ENCODE results near the gene AASDH. TPM values are rescaled to one million over a fixed set of nuclear protein-coding genes. Genes with fewer than 3 reads are reported as not detected.

The AASDH gene, protein sequence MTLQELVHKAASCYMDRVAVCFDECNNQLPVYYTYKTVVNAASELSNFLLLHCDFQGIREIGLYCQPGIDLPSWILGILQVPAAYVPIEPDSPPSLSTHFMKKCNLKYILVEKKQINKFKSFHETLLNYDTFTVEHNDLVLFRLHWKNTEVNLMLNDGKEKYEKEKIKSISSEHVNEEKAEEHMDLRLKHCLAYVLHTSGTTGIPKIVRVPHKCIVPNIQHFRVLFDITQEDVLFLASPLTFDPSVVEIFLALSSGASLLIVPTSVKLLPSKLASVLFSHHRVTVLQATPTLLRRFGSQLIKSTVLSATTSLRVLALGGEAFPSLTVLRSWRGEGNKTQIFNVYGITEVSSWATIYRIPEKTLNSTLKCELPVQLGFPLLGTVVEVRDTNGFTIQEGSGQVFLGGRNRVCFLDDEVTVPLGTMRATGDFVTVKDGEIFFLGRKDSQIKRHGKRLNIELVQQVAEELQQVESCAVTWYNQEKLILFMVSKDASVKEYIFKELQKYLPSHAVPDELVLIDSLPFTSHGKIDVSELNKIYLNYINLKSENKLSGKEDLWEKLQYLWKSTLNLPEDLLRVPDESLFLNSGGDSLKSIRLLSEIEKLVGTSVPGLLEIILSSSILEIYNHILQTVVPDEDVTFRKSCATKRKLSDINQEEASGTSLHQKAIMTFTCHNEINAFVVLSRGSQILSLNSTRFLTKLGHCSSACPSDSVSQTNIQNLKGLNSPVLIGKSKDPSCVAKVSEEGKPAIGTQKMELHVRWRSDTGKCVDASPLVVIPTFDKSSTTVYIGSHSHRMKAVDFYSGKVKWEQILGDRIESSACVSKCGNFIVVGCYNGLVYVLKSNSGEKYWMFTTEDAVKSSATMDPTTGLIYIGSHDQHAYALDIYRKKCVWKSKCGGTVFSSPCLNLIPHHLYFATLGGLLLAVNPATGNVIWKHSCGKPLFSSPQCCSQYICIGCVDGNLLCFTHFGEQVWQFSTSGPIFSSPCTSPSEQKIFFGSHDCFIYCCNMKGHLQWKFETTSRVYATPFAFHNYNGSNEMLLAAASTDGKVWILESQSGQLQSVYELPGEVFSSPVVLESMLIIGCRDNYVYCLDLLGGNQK
- 4.4 and 4.6 TPM in 2 replicates for total RNA-seq

DNA sequence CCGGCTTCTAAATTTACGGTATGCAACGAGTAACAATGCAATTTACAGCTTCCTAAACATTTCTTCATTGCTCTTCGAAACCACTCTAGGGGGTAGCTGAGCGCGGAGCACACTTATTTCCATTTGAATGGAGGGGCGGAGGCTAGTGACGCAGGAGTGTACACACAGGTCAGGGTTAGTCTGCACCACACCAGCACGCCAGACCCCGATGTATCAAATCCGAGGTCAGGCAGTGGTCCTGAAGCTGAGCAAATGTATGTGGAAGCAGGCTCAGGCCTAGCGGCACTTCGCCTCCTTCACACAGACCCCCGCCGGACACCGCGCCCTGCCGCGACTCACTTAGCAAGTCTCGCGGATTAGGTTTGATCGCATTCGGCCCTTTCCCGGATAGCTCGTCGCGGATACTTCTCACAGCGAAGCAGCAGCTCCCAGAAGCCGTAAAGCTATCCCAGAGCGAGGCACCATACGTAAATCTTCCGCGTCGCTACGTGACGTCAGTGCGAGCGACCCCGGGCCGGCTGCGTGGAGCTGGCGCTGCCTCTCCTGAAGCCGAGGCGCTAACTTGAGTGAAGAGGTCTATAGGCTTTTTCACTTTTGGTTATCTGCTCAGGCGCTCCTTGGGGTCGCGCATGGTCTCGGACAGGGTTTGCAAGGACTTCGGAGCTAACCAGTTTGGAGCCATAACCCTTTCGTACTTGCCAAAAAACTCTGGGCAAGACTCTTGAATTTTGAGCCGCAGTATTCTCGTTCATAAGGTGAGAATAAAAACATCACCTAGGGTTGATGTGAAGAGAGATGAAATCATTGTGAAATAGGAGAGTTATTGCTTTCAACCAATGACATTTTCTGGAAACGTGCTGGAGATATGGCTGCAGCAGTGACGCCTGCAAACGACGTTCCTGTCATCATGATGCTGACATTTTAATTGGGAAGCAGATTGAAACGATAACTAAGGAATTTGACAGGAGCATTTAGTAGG, at the start of gene AASDH:
Gene AASDH, minus strand, starts transcription at position 469 of the 979 bp plus-strand sequence. CDS start 3,192 bp downstream, outside the sequence.

DNA sequence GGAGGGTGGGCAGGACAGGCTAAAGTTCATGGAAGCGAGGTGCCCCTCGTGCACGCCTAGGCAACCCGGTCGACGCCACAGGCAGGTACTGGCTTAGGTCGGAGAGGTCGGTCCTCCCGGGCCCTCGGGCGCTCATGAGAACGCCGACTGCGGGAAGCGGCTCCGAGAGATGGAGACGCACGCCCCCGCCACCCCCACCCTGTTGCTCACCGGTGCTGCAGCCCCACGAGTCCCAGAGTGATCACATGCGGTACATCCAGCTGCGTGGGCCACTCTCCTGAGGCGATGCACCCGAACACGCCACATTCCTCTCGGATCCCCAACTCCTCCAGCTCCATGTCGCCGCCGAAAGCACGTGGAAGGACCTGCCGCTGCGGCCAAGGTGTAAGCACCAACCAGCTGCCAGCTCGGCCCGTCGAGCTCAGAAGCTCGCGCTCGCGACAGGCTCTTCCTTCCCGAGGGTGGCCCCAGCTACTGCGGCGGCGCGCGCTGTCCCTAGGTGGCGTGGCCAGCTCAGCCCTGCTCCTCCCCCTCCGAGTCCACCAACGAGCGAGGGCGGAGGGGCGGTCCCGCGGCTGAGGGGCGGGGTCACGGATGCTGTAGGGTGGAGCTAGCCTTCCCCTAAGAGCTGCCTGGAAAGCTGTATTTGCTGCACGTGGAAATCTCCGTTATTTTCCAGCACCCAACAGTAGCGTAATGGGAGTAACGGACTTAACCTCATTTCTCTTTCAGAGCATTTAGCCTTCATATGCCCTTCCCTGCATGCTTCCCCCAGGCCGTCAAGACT, 48.0 kb upstream of the AASDH start, which contains the start of gene PPAT:
Gene PPAT, minus strand, starts transcription at position 476 of the 787 bp plus-strand sequence. Its CDS starts 138 bp downstream, at position 338.

Other genes starting within 250 kb of the AASDH start
- 7.9 and 16.5 TPM in 2 replicates for gene PPAT, start 48.1 kb upstream of the AASDH start, total RNA-seq
- 32.8 and 96.8 TPM in 2 replicates for gene PAICS, start 48.8 kb upstream of the AASDH start, total RNA-seq
- gene SRP72, start 80.1 kb upstream of the AASDH start, total RNA-seq, result 40.8 and 51.3 TPM in 2 replicates
- gene ARL9, start 118.3 kb upstream of the AASDH start, total RNA-seq, result 0.98 and 1.6 TPM in 2 replicates

All from mesangial cell (primary cell).